Sigmoid colon (tissue), 7 donors: ENCODE measurements around the gene C1orf21. TPM values are rescaled to one million over a fixed set of nuclear protein-coding genes. Genes with fewer than 3 reads are reported as not detected.

Source experiments
- DNase-seq: peaks from one replicate; pipeline ENCODE4 v3.0.0-alpha.2; 2019
- H3K27ac ChIP-seq, 4 donors: fragments of 200-600 bp; sonication (generic); one replicate each; pipeline ENCODE4 v1.5.1; 2016 to 2019; ENCODE audit warnings: mild to moderate bottlenecking in 1 of 4
- H3K27me3 ChIP-seq, 3 donors: fragments of 200-600 bp; sonication (generic); one replicate each; pipeline ENCODE4 v1.5.1; 2019; ENCODE audit warnings: mild to moderate bottlenecking in 1 of 3
- H3K36me3 ChIP-seq, 4 donors: fragments of 200-600 bp; sonication (generic); one replicate each; pipeline ENCODE4 v1.5.1; 2016 to 2019
- H3K4me1 ChIP-seq, 4 donors: fragments of 200-600 bp; sonication (generic); one replicate each; pipeline ENCODE4 v1.5.1; 2017 to 2019
- H3K4me3 ChIP-seq, 4 donors: fragments of 200-600 bp; sonication (generic); one replicate each; pipeline ENCODE4 v1.5.1; 2017 to 2019; ENCODE audit warnings: mild to moderate bottlenecking in 2 of 4, moderate library complexity in 1 of 4
- H3K9me3 ChIP-seq, 4 donors: fragments of 200-600 bp in 3 of 4; sonication (generic) in 3 of 4; one replicate each; pipeline versions ENCODE4 v1.5.1 to v1.6.1; 2013 to 2019
- CTCF ChIP-seq, 4 experiments: fragments of 450-650 bp in 3 of 4; fragments of 200-600 bp in 1 of 4; IDR thresholded peaks; one replicate each; pipeline ENCODE4 v1.5.1; 2016 to 2019; ENCODE audit warnings: antibody characterized with exemption in 4 of 4, mild to moderate bottlenecking in 3 of 4, moderate library complexity in 2 of 4
- EP300 ChIP-seq, 4 donors: sonication (generic); formaldehyde crosslinking; IDR thresholded peaks; one replicate each; pipeline ENCODE4 v1.6.1; 2017; ENCODE audit warnings: antibody characterized with exemption in 4 of 4
- POLR2A ChIP-seq, 2 donors: fragments of 450-650 bp; IDR thresholded peaks; one replicate each; pipeline ENCODE4 v1.6.1; 2016; ENCODE audit warnings: antibody characterized with exemption in 2 of 2, mild to moderate bottlenecking in 2 of 2, moderate library complexity in 2 of 2
- POLR2AphosphoS5 ChIP-seq, 4 donors: sonication (generic); formaldehyde crosslinking; IDR thresholded peaks; one replicate each; pipeline ENCODE4 v1.6.1; 2017; ENCODE audit warnings: antibody characterized with exemption in 4 of 4
- WGBS, 2 donors: extraction: QIAGEN DNeasy Blood & Tissue Kit; methylation state at CpG; one replicate each; pipeline ENCODE4 v1.1.7; 2013; 5-methylcytosine and 5-hydroxymethylcytosine counted together
- intact Hi-C: fragments of 100-400 bp; cut with DNase I; formaldehyde crosslinking; loops from one replicate; pipeline ENCODE4 v1.15.1; 2023
- polyA plus RNA-seq, 3 donors: library from polyadenylated mRNA; stranded (reverse); fragments of 200-250 nt; gene quantifications; one replicate each; pipeline ENCODE4 v1.2.3, GENCODE V29; 2013
- total RNA-seq, 4 donors: library from RNA; depleted of rRNA; stranded (reverse); fragments of >200 nt; gene quantifications; one replicate each; pipeline ENCODE4 v1.1.0, GENCODE V29; 2016
- donor health status: healthy with polysubstance abuse.
- donor health status: Bipolar disorder and iron deficiency.
- donor health status: healthy.

The C1orf21 gene
- total and polyA plus RNA-seq, 7 donors = 39.5 to 109 (median 80.0) TPM

GRCh38 chr1:184596950-184597645, 210.3 kb downstream of the C1orf21 start:
- peaks cover 0 to 3% (median 0%) of the 10 kb centered on the region in 4 donors for H3K36me3 ChIP-seq
- H3K27me3 ChIP-seq = no peaks in the 10 kb centered on the region
- no peak overlapping the region for H3K4me3 ChIP-seq
- intact Hi-C loops = no loop called here
- H3K9me3 ChIP-seq = no peaks in the 10 kb centered on the region
- WGBS, 2 donors = 16 to 70% methylated on average over 8 of the region's 8 CpGs
- TF ChIP-seq POLR2A (IDR thresholded peaks at IDR 0.05) (no peak), CTCF (IDR thresholded peaks at IDR 0.05) (no peak), EP300 (IDR thresholded peaks at IDR 0.05) (no peak), POLR2AphosphoS5 (IDR thresholded peaks at IDR 0.05) (no peak)
- no peak for DNase-seq
- no peak overlapping the region for H3K27ac ChIP-seq
- peaks cover 0 to 7% (median 0%) of the 10 kb centered on the region in 4 donors for H3K4me1 ChIP-seq

GRCh38 chr1:184597650-184598357, 211.0 kb downstream of the C1orf21 start:
- no peaks in the 10 kb centered on the region for H3K27me3 ChIP-seq
- H3K4me1 ChIP-seq = peaks cover 0 to 7% (median 0%) of the 10 kb centered on the region in 4 donors
- H3K9me3 ChIP-seq = no peaks in the 10 kb centered on the region
- intact Hi-C loops = no loop called here
- TF ChIP-seq POLR2AphosphoS5 (IDR thresholded peaks at IDR 0.05) (no peak), CTCF (IDR thresholded peaks at IDR 0.05) (no peak), EP300 (IDR thresholded peaks at IDR 0.05) (no peak), POLR2A (IDR thresholded peaks at IDR 0.05) (no peak)
- H3K4me3 ChIP-seq = no peak overlapping the region
- H3K27ac ChIP-seq = no peak overlapping the region
- no peak for DNase-seq
- WGBS, 2 donors = 13 to 52% methylated on average over 4 of the region's 4 CpGs
- H3K36me3 ChIP-seq = peaks cover 0 to 3% (median 0%) of the 10 kb centered on the region in 4 donors

- H3K27me3 ChIP-seq = no peaks in the 10 kb centered on the region
- intact Hi-C loops = no loop called here
- no peaks in the 10 kb centered on the region for H3K9me3 ChIP-seq
- H3K4me1 ChIP-seq = peaks cover 0 to 7% (median 0%) of the 10 kb centered on the region in 4 donors
- H3K36me3 ChIP-seq = peaks cover 0 to 3% (median 0%) of the 10 kb centered on the region in 4 donors
- no peak for TF ChIP-seq CTCF (IDR thresholded peaks at IDR 0.05)
- TF ChIP-seq EP300 (IDR thresholded peaks at IDR 0.05) = no peak
- no peak for TF ChIP-seq POLR2A (IDR thresholded peaks at IDR 0.05)
- TF ChIP-seq POLR2AphosphoS5 (IDR thresholded peaks at IDR 0.05) = no peak
- no peak overlapping the region for H3K27ac ChIP-seq
- DNase-seq = no peak
- WGBS, 2 donors = 33 to 76% methylated on average over 6 of the region's 6 CpGs
- no peak overlapping the region for H3K4me3 ChIP-seq
Measured at GRCh38 chr1:184598403-184599193, 211.8 kb downstream of the C1orf21 start.

- no peaks in the 10 kb centered on the region for H3K9me3 ChIP-seq
- 89 to 90% methylated on average over 3 of the region's 3 CpGs for WGBS, 2 donors
- TF ChIP-seq EP300 (IDR thresholded peaks at IDR 0.05) (no peak), POLR2AphosphoS5 (IDR thresholded peaks at IDR 0.05) (no peak), CTCF (IDR thresholded peaks at IDR 0.05) (no peak), POLR2A (IDR thresholded peaks at IDR 0.05) (no peak)
Measured at GRCh38 chr1:184604152-184604900, 217.5 kb downstream of the C1orf21 start.

More at GRCh38 chr1:184604152-184604900, 217.5 kb downstream of the C1orf21 start:
- Histone ChIP-seq H3K27ac (no peak overlapping the region), H3K4me3 (no peak overlapping the region), H3K27me3 (no peaks in the 10 kb centered on the region), H3K4me1 (peaks cover 0 to 6% (median 0%) of the 10 kb centered on the region in 4 donors), H3K36me3 (no peaks in the 10 kb centered on the region)
- DNase-seq = no peak
- intact Hi-C loops = no loop called here
